DMS 273 (cell line): Measurements from ENCODE around the gene PNPLA6.

ENCODE experiments used
- DNase-seq: peaks from one replicate; lab custom pipeline; 2025; ENCODE audit not compliant: unreplicated experiment; lab: John Stamatoyannopoulos, UW

Gene PNPLA6

GRCh38 chr19:7535047-7535997 lies at the start of gene PNPLA6:
Gene PNPLA6, plus strand, starts transcription at chr19:7535717. Its CDS starts 72 bp downstream, at chr19:7535789.
- DNase-seq, result peak; percentile 98

- DNase-seq, result no peak
Observed at GRCh38 chr19:7486923-7487322, 48.6 kb upstream of the PNPLA6 start.

GRCh38 chr19:7488736-7489353 lies 46.7 kb upstream of the PNPLA6 start, which contains the start of gene PEX11G:
Gene PEX11G, minus strand, starts transcription at chr19:7489035. Its CDS starts 25 bp downstream, at chr19:7489010.
- DNase-seq, result peak; percentile 95

- no peak for DNase-seq
Observed at GRCh38 chr19:7489609-7490044, 45.9 kb upstream of the PNPLA6 start.

- DNase-seq, result no peak
Observed at GRCh38 chr19:7492142-7492541, 43.4 kb upstream of the PNPLA6 start.

- DNase-seq, result no peak
Observed at GRCh38 chr19:7492558-7492957, 43.0 kb upstream of the PNPLA6 start.

- no peak for DNase-seq
Observed at GRCh38 chr19:7494416-7495098, 41.0 kb upstream of the PNPLA6 start.

GRCh38 chr19:7497292-7497691 lies 38.2 kb upstream of the PNPLA6 start:
- DNase-seq, result peak; percentile 58

- DNase-seq, result peak; percentile 95
Observed at GRCh38 chr19:7500811-7501450, 34.6 kb upstream of the PNPLA6 start.

- DNase-seq, result no peak
Observed at GRCh38 chr19:7502552-7502951, 33.0 kb upstream of the PNPLA6 start.

GRCh38 chr19:7504684-7505083 lies 30.8 kb upstream of the PNPLA6 start:
- no peak for DNase-seq

- no peak for DNase-seq
Observed at GRCh38 chr19:7505288-7505681, 30.2 kb upstream of the PNPLA6 start.

- peak; percentile 82 for DNase-seq
Observed at GRCh38 chr19:7505682-7506384, 29.7 kb upstream of the PNPLA6 start.

- peak; percentile 86 for DNase-seq
Observed at GRCh38 chr19:7506385-7507328, 28.9 kb upstream of the PNPLA6 start.

GRCh38 chr19:7507884-7508283 lies 27.6 kb upstream of the PNPLA6 start:
- DNase-seq, result peak; percentile 62

GRCh38 chr19:7509625-7510024 lies 25.9 kb upstream of the PNPLA6 start:
- DNase-seq, result no peak

GRCh38 chr19:7512400-7512851 lies 23.1 kb upstream of the PNPLA6 start:
- peak; percentile 71 for DNase-seq

- no peak for DNase-seq
Observed at GRCh38 chr19:7513809-7514642, 21.5 kb upstream of the PNPLA6 start.
